ENCODE results near the gene RNPC3.
A peak's percentile ranks its signal among the peaks of the same experiment; 100 is the strongest.

RNPC3 gene

GRCh38 chr1:103525607-103526507, at the start of gene RNPC3:
TSS of gene RNPC3 (plus strand) at chr1:103525699. CDS start at chr1:103526071, 372 bp downstream.
- DNase-seq (ENCODE audit: low read depth, low spot score), result peak; percentile 68

- DNase-seq (ENCODE audit: low read depth, low spot score), result no peak
Measured at GRCh38 chr1:103477101-103477500, 48.4 kb upstream of the RNPC3 start.

GRCh38 chr1:103489935-103490334, 35.6 kb upstream of the RNPC3 start:
- no peak for DNase-seq (ENCODE audit: low read depth, low spot score)

- DNase-seq (ENCODE audit: low read depth, low spot score), result no peak
Measured at GRCh38 chr1:103492003-103492625, 33.4 kb upstream of the RNPC3 start.

- no peak for DNase-seq (ENCODE audit: low read depth, low spot score)
Measured at GRCh38 chr1:103496014-103496635, 29.4 kb upstream of the RNPC3 start.

GRCh38 chr1:103497404-103497803, 28.1 kb upstream of the RNPC3 start:
- DNase-seq (ENCODE audit: low read depth, low spot score), result no peak

- DNase-seq (ENCODE audit: low read depth, low spot score), result no peak
Measured at GRCh38 chr1:103509250-103509649, 16.2 kb upstream of the RNPC3 start.

GRCh38 chr1:103513711-103514110, 11.8 kb upstream of the RNPC3 start:
- DNase-seq (ENCODE audit: low read depth, low spot score), result no peak

- no peak for DNase-seq (ENCODE audit: low read depth, low spot score)
Measured at GRCh38 chr1:103514920-103515503, 10.5 kb upstream of the RNPC3 start.

- DNase-seq (ENCODE audit: low read depth, low spot score), result no peak
Measured at GRCh38 chr1:103516283-103516682, 9.2 kb upstream of the RNPC3 start.

- DNase-seq (ENCODE audit: low read depth, low spot score), result no peak
Measured at GRCh38 chr1:103516693-103517092, 8.8 kb upstream of the RNPC3 start.

- no peak for DNase-seq (ENCODE audit: low read depth, low spot score)
Measured at GRCh38 chr1:103517380-103518047, 8.0 kb upstream of the RNPC3 start.

GRCh38 chr1:103520822-103521221, 4.7 kb upstream of the RNPC3 start:
- DNase-seq (ENCODE audit: low read depth, low spot score), result no peak

- DNase-seq (ENCODE audit: low read depth, low spot score), result no peak
Measured at GRCh38 chr1:103523346-103523745, 2.2 kb upstream of the RNPC3 start.

- no peak for DNase-seq (ENCODE audit: low read depth, low spot score)
Measured at GRCh38 chr1:103525114-103525606, 339 bp upstream of the RNPC3 start.

GRCh38 chr1:103527331-103527730, 1.8 kb downstream of the RNPC3 start:
- no peak for DNase-seq (ENCODE audit: low read depth, low spot score)

- no peak for DNase-seq (ENCODE audit: low read depth, low spot score)
Measured at GRCh38 chr1:103529746-103530145, 4.2 kb downstream of the RNPC3 start.

GRCh38 chr1:103538226-103538625, 12.7 kb downstream of the RNPC3 start:
- DNase-seq (ENCODE audit: low read depth, low spot score), result no peak

GRCh38 chr1:103541431-103541830, 15.9 kb downstream of the RNPC3 start:
- no peak for DNase-seq (ENCODE audit: low read depth, low spot score)

- no peak for DNase-seq (ENCODE audit: low read depth, low spot score)
Measured at GRCh38 chr1:103546496-103546895, 21.0 kb downstream of the RNPC3 start.

GRCh38 chr1:103547840-103548239, 22.3 kb downstream of the RNPC3 start:
- no peak for DNase-seq (ENCODE audit: low read depth, low spot score)
